HG02759 (cell line): Measurements from ENCODE around the gene ZC3H18.
A peak's percentile ranks its signal among the peaks of the same experiment; 100 is the strongest.

Experiments used
- ATAC-seq: cut with Tn5 transposase; IDR thresholded peaks from one replicate; pipeline ENCODE4 v1.9.1; 2021; ENCODE audit warnings: mild to moderate bottlenecking, moderate library complexity; ENCODE audit not compliant: unreplicated experiment

Gene ZC3H18

DNA sequence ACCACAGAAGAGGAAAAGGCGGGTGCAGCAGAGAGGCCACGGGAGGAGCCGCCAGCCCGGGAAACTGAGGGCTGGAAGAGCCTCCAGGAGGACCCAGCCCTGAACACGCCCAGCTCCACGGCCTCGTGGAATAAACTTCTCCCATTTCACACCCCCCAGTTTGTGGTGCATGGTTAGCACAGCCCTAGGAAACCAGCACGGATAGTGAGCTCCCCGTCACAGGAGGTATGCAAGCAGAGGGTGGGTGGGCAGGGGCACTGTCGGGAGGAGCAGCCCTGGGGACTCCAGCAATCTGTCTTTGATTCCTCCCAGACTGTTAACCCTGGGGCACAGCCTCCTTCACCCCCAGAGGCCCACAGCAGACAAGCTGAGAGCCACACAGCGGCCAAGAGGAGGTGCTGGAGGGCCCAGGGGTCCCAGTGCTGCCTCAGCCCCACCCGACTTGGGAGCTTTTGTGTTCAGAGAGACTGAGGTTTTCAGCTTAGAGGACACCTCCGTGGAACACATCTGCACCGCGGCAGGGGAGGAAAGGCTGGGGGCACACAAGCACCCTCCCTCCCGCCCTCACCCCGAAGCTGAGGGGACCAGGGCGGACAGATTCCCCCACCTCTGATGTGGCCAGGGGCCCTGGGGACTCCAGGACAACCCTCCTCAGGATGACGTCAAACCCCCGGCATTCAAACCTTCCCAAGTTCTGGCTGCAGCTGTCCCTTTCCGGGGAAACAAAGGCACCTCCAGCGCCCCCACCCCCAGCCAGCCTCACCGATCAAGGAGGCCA is 66.5 kb downstream of the ZC3H18 start:
- ATAC-seq, result no peak

DNA sequence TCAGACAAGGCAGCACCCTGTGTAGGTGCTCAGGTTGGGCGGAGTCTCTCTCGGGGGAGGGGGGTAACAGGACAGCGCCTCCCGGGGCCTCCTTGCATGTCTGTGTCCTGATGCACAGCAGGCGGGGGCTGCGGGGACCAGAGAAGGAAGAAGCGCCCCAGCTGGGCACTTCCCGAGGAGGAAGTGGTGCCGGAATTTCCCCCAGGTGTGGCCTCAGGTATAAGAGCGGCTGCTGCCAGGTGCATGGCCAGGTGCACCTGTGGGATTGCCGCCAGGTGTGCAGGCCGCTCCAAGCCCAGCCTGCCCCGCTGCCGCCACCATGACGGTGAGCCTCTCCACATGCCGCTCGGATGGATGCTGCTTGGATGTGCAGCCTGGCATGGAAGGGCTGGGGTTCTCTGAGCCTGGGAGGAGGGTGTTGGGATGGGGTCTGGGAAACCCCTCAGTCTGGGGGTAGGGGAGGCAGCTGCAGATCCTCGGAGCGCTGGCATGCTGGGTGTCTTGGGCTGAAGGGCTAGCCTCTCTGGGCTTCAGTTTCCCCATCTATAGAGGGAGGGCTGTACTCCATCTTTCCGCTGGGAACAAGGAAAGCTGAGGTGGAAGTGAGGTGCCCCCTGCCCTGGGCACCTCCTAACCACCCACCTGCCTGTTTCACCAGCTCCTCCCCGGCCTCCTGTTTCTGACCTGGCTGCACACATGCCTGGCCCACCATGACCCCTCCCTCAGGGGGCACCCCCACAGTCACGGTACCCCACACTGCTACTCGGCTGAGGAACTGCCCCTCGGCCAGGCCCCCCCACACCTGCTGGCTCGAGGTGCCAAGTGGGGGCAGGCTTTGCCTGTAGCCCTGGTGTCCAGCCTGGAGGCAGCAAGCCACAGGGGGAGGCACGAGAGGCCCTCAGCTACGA is 68.4 kb downstream of the ZC3H18 start, which contains the start of gene IL17C:
TSS of gene IL17C (plus strand) at position 250 of the 908 bp plus-strand sequence. CDS start at position 320, 70 bp downstream.
- ATAC-seq, result no peak

DNA sequence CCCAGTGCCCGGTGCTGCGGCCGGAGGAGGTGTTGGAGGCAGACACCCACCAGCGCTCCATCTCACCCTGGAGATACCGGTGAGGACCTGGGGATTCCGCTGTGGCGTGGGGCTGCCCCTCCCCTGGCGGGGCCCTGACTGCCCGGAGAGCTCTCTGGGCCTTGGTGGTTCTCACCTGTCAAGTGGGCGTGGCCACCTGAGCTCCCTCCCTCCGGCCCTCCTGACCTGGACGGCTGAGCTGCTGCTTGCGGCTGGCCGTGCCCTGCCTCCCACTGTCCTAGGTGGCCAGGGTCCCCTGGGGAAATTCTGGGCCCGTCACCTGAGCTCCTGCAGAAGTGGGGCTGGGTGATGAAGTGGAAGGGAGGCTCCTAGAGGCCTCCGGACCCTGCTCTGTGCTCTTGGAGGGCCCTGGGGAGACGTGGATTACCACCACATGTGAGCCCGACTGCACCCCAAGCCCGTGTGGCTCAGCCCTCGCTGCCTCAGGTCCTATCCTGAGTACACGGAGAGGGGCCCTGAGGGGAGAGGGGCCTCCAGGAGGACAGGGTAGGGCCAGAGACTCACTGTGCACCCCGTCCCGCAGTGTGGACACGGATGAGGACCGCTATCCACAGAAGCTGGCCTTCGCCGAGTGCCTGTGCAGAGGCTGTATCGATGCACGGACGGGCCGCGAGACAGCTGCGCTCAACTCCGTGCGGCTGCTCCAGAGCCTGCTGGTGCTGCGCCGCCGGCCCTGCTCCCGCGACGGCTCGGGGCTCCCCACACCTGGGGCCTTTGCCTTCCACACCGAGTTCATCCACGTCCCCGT is 69.2 kb downstream of the ZC3H18 start:
- no peak for ATAC-seq

DNA sequence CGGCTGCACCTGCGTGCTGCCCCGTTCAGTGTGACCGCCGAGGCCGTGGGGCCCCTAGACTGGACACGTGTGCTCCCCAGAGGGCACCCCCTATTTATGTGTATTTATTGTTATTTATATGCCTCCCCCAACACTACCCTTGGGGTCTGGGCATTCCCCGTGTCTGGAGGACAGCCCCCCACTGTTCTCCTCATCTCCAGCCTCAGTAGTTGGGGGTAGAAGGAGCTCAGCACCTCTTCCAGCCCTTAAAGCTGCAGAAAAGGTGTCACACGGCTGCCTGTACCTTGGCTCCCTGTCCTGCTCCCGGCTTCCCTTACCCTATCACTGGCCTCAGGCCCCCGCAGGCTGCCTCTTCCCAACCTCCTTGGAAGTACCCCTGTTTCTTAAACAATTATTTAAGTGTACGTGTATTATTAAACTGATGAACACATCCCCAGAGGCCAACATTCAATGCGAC is 69.9 kb downstream of the ZC3H18 start:
- no peak for ATAC-seq

DNA sequence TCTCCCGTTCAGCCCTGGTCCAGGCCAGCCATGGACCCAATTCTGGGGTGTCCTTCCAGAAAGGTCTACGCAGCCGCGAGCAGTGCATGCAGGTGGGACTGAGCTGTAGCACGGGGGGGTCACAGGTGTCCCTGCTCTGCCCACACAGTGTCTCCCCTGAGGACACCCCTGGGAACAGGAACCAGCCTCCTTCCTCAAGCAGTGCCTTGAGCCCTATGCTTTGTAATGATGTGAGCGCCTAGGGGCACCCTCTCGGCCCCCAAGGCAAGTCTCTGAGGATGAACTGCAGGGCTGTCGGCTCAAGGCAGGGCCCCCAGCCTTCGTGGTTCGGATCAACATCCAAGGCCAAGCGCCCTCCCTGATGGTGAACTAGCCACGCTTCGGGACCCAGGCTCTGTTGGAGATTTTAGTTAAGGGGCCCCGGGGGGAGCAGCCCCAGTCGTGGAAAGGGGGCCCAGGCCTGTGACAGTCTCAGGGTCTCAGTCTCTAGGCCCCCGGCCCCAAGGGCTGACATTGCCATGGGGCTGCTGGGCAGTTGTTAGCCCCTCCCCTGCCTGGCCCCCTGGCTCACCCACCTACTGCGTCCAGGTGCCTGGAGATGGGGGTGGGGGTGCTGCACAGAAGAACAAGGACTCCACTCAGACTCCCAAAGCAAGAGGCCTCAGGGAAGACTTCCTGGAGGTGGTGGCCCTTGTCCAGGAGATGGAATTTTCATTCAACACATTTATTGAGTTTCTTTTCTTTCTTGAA is 70.5 kb downstream of the ZC3H18 start:
- ATAC-seq, result no peak

GRCh38 chr16:88642881-88643643 is 72.9 kb downstream of the ZC3H18 start:
- ATAC-seq, result no peak

DNA sequence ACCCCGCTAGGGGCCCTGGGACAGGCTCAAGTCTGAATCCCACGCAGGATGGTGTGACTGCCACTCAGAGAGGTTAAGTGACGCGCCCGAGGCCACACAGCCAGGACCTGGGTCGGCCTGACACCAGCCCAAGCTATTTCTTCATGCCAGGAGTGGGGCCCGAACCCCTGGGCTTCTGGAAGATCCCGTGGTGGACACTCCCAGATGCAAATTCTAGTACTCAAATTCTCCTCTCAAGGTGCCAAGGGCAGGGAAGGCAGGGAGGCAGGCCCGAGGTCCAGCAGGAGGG is 73.4 kb downstream of the ZC3H18 start:
- no peak for ATAC-seq

DNA sequence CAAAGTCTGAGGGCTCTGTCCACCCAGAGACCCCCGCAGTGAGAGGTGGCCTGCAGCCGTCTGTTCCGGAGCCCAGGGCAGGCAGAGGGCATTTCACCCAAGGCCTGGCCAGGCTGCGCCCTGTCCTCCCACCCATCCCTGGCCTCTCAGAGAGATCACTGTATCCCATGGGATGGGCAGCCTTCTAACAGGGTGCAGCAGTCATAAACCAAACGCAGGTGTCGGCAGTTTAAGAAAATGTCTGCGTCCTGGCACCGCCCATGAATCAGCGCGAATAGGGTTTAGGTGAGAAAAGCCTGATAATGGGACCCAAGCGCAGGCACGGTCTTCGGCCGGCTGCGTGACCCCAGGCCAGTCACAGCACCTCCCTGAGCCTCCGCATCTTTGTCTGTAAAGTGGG is 75.3 kb downstream of the ZC3H18 start:
- no peak for ATAC-seq

GRCh38 chr16:88645941-88646340 is 75.7 kb downstream of the ZC3H18 start:
- no peak for ATAC-seq

- no peak for ATAC-seq
These were observed 76.3 kb downstream of the ZC3H18 start for GRCh38 chr16:88646345-88647034.

GRCh38 chr16:88647178-88648070 is 77.2 kb downstream of the ZC3H18 start:
- ATAC-seq, result no peak

GRCh38 chr16:88649195-88649923 is 79.2 kb downstream of the ZC3H18 start:
- ATAC-seq, result no peak

GRCh38 chr16:88649924-88650748 is 79.9 kb downstream of the ZC3H18 start:
- peak; percentile 18 for ATAC-seq

DNA sequence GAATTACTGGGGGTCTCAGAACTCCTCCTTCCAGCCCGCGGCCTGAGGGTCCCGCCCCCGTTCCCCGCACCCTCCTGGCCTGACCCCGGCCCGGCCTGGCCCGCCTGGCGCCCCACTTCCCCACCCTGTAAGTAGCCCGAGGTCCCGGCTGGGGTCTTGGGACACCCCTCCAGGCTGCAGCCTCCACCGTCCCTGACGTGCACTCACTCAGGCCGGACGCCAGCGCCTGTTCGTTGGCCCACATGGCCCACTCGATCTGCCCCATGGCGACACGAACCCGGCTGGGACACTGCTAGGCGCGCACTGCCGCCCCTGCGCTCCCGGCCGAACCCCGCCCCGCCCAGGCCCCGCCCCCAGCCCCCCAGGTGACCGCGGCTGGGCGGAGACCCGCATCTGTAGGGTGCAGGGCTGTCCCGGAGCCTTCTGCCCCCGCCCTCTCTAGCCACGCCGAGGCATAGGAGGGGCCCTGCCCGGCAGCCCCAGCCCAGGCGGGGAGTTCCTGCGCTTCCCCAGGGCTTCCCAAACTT is 80.6 kb downstream of the ZC3H18 start, which contains the start of gene CYBA:
TSS of gene CYBA (minus strand) at position 305 of the 527 bp plus-strand sequence. CDS start at position 265, 40 bp downstream.
- ATAC-seq, result peak; percentile 75

DNA sequence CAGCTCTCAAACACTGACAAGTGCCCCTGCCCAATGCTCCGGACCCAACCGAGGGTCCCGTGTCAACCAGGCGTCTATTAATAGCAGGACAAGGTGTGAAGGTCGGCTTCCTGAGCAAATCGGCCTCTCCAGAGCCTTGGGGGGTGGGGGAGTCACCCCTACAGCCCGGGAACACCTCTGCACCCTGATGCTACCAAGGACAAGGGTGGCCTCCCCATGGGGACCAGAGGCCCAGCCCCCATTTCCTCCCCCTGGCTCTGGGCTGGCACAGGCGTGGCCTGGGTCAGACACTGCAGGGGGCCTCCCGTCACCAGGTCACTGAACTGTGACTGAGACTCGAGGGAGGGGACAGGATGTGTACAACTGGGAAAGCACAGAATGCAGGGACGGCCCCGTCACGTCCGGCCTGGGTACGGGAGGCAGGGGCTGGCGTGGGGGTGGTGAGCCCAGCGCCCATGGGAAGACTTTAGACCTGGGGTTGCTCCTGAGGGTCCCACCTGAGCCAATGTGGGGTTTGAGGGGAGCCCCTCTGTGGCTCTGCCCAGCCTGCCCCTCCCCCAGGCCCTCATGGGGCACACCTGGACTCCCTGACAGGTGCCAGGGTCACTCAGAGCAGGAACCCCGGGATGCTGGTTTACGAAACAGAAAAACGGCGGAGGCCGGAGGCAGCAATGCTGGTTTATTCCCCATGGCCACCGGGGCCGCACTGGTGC is 81.2 kb downstream of the ZC3H18 start:
- peak; percentile 73 for ATAC-seq
